ENCODE measurements around the gene TEP1.
"Not testable (repeated sequence)": the region's sequence is repeated elsewhere in the genome, so short reads cannot be mapped to it uniquely, and the experiment has no call there.

Gene TEP1

DNA sequence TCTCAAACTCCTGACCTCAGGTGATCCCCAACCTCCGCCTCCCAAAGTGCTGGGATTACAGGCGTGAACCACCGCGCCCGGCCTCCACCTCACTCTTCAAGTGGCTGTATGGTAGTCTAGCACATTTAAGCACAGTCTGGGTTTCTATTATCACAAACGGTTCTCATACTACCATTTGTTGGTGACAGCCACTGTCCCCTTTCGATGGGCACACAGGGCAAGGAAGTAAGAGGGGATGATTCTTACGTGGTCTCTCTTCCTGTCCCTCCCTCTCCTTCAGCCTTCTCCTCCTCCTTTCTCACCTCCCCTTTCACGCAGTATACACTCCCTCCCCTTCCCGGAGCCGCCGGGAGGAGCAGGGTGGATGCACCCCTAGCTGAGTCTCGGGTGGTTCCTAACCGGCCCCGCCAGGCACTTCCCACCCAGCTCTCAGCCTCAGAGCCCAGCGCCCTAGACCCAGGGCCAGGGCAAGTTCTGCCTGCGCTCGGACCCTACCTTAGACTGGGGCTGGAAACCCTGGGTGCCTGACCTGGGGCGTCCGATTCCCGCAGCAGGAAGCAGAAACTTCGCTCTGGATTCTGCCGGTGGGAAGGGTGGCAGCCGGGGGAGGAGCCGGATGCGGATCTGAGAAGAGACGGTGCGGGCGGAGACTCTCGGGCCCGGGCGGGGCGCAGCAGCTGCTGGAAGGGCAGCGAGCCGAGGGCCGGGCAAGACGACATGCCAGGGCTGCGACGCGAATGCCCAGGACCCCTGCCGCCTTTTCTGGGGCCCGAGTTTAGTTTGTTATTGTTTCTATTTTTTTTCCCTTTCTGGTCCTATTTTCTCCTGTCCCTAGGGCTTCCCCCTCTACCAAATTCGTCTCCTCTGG lies at the start of gene TEP1:
TSS of gene TEP1 (minus strand) at position 626 of the 868 bp plus-strand sequence. CDS start 5,062 bp downstream, outside the sequence.
- DNase-seq = peak; percentile 89

DNA sequence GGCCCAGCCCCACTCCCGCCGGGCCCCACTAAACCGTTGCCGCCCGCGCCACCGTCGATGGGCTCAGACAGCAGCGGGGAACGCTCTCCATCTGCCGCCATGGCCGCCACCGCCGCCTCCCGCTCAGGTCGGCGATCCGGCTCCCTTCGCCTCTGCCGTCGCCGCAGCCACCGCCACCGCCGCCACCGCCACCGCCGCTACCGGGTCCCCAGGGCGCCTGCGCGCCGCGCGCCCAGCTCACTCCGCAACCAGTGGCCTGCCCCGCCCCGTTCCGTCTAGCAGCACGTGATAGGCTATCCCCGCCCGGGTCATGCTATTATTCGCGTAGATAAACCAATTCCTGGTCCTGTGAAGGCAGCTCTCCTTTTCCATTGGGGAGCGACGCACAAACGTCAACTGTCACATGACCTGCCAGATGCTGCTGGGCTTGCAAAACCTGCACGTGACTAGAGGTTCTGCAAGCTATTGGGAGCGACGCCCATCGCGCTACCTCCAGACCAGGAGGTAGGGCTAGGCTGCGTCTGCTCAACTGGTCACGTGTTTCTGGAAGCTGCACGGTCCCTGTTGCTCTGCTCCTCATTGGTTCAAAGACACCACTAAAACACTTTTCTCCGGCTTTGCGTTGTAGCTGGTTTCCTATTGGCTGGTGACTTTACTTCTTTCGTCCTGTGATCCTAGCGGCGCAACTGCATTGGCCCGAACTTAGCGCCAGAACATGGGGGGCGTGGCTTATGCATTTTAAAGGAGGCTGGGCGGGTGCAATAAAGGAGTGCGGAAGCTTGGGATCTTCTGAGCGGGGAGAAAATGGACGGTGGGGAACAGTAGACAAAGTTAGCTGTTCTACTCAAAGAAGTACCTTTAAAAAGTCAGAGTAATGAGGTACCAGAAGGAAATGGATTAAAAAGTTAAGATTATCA lies 48.2 kb upstream of the TEP1 start, which contains the start of gene PIP4P1:
TSS of gene PIP4P1 (minus strand) at position 210 of the 917 bp plus-strand sequence. CDS start at position 101, 109 bp downstream.
- DNase-seq = peak; percentile 99

DNA sequence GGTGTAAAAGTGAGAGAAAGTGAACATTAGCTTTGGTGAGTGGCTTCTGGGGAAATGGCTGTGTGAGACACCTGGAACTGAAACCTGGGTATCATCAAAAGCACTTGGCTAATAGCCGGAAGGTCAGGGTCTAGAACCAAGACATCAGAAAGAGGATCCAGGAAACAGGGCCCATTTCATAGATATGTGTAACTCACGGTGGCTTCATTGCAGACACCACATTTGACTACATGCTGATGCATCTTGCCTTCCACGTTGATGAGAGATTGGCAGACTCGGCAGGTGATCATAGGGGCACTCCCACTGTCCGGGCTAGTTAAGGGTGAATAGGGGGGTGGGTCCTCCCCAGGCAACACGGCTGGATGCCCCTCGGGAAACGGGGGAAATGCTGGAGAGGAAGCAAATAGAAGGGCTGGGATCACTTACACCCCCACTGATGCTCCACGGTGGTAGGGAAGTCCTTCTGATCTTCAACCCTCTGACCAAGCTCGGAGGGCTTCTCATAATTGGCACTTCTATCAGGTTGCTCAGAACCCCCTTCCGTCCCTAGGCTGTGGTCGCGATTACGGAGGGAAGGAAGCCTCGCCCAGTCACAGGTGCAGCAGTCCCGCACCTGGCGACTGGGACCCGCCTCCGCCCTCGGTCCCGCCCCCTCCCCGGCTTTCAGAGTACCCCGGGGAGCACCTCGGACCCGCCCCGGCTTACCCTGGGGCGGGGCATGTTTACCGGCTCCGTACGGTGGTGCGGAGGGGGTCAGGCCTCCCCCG lies 47.3 kb upstream of the TEP1 start:
- peak; percentile 61 for DNase-seq

DNA sequence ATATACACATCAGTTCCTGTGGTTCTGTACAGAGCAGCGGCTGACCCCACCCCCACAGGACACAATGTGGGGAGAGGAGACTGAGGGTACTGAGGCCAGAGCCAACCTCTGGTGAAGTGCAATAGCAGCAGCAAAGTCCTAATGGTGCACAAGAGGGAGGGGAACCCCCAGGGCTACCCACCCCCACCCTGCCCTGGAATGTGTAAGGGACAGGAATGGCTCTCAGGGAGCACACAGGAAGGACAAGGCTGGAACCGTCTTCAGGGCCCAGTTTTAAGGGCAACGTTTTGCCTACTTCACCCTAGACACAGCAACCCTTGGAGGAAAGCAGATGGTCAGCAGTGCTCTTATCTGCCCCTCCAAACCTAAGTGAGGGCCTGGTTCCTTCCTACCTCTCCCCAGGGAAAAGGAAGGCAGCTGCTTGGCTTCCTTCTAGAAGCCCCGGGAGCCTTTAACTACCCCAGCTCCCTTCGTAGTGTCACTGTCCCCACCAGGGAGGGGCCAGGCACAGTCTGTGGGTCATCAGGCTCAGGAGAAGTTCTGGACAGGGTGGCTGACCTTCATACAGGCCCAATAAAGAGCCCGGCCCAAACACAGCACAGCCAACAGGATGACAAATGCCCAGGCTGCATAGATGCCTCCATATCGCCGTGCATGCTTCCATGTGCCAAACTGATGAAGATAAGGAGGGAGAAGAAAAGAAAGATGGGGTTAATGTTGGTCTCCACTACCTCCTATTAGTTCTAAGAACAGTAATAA lies 44.9 kb upstream of the TEP1 start:
- no peak for DNase-seq

DNA sequence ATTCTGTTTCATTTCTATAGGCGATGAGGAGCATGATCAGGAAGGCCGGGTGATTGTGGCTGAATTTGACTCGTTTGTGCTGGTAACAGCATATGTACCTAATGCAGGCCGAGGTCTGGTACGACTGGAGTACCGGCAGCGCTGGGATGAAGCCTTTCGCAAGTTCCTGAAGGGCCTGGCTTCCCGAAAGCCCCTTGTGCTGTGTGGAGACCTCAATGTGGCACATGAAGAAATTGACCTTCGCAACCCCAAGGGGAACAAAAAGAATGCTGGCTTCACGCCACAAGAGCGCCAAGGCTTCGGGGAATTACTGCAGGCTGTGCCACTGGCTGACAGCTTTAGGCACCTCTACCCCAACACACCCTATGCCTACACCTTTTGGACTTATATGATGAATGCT lies 43.7 kb upstream of the TEP1 start:
- DNase-seq = no peak

DNA sequence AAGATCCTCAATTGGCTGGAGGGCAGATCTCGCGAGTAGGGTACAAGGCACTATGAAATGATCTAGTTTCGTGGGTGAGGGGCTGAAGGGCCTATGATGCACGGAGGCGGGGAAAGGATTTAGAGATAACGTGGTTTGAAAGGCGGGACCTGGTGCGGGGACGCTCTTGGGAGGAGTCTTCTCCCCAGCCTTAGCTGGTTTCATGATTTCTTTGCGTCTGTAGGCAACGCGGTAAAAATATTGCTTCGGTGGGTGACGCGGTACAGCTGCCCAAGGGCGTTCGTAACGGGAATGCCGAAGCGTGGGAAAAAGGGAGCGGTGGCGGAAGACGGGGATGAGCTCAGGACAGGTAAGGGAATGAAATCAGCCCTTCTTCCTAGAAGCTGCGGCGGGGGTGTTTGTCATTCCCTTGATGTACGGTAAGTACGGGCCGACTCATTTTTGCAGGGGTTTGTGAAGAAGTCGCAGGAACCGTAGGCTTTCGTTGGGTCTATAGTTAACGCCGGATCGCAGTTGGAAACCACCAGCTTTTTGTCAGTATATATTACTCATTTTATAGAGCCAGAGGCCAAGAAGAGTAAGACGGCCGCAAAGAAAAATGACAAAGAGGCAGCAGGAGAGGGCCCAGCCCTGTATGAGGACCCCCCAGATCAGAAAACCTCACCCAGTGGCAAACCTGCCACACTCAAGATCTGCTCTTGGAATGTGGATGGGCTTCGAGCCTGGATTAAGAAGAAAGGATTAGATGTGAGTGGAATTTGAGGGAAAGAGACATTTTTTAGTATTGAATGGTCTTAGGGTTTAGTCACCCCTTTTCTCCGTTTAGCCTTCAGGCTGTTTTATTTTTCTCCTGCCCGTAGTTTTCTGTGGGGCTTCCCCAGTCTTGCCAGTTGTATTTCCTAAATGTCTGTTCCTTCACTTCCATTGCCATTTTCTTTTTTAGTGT lies 42.3 kb upstream of the TEP1 start:
- DNase-seq = no peak

DNA sequence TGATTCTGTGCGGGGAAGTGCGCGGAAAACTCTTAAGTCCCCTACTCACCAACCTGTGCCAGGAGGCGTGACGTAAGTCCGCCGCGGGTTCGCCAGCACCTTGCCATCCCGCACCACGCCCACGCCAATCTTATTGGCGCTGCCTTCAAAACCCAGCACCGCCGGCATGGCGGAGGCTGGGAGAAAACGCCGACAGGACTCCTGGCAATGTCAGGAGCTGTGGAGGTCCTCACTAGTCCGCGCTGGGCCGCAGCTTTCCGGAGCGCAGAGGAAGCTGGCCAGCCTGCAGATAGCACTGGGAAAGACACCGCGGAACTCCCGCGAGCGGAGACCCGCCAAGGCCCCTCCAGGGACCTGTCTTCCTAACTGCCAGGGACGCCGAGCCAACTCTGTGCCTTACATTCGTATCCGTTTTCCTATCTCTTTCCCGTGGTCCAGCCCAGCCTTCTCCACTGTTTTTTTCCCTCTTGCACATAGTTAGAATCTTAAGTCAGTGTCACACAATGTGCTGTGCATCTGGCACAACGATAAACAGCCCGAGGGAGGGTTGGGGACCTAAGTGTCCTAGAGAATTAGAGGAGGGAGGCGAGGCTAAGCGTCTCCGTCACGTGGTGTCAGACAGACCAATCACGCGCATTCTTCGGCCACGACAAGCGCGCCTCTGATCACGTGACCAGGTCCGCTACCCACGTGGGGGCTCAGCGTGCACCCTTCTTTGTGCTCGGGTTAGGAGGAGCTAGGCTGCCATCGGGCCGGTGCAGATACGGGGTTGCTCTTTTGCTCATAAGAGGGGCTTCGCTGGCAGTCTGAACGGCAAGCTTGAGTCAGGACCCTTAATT lies 41.4 kb upstream of the TEP1 start, which contains the start of the genes APEX1 and OSGEP:
TSS of gene APEX1 (plus strand) at position 711 of the 839 bp plus-strand sequence. CDS start 420 bp downstream, outside the sequence.
TSS of gene OSGEP (minus strand) at position 297 of the 839 bp plus-strand sequence. CDS start at position 168, 129 bp downstream.
- DNase-seq = peak; percentile 99

DNA sequence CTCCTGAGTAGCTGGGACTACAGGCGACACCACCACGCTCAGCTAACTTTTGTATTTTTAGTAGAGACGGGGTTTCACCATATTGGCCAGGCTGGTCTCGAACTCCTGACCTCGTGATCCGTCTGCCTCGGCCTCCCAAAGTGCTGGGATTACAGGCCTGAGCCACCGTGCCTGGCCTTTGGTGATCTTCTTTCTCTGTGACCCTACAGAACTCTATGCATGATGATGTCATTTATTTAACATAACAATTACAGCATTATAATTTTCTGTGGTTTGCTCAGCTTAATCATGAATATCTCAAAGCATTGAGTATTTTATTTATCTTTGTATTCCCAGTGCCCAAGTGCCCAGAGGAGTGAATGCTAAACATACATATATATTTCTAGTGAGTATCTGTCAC lies 39.5 kb upstream of the TEP1 start:
- DNase-seq = not testable (repeated sequence)

DNA sequence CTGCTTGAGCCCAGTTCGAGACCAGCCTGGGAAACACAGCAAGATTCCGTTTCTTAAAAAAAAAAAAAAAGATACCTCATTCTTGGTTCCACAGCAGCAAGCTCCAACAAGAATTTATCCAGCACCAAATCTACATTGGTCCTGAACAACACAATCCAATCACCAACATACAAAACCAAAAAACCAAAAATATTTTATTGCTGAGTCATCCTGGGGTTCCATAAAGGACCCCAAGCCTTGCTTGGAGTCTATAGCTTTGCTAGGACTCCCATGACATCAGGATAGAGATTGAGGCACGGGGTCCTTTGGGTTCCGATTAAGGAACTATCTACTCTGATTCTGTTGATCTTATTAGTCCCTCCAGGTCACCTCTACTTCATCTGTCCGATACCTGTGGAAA lies 33.6 kb upstream of the TEP1 start:
- no peak for DNase-seq

DNA sequence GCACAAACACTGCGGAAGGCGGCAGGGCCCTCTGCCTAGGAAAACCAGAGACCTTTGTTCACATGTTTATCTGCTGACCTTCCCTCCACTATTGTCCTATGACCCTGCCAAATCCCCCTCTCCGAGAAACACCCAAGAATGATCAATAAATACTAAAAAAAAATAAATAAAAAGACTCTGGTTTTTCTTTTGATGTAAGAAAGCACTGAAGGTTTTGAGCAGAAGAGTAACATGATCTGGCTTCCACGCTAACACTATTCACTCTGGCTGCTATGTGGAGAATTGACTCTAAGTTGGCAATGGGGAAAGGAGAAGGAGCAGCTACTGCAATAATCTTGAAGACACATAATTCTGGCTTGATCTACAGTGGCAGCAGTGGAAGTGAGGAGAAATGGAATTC lies 30.3 kb upstream of the TEP1 start:
- DNase-seq = not testable (repeated sequence)

DNA sequence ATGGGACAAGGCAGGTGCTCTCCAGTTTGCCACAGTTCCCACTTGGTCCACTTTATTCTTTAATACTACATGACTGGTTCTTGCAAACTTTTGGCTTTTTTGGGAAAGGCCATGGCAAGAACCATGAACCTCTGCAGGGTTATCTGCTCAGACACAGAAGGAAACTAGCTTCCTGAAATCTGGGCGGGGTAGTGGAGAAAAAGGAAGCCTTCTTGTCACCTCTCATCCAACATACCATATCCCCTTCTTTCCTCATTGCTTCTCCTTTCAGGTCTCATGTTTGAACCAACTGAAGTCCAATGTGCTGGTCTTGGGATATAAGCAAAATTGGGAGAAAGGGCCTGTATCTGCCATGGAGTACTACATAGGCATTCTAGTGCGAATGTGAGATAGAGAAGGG lies 28.2 kb upstream of the TEP1 start:
- DNase-seq = no peak

DNA sequence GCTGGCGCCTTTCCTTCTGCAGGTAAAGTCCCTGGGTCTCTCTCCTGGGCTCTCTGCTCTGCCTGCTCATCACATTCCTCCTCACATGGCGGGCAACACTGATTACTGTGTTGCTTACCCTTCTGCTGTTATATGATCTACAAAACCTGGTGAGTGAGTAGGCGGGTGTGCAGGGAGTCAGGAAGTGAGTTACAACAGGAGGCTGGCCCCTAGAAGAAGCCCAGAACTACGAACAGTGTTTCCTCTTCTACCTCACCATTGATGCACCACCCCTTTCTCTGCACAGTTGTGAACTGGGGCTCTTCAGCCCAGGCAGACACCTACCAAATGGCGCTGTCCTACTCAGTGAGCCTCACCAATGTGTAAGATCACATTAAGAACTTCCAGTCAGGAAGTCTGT lies 27.6 kb upstream of the TEP1 start:
- DNase-seq = peak; percentile 32

DNA sequence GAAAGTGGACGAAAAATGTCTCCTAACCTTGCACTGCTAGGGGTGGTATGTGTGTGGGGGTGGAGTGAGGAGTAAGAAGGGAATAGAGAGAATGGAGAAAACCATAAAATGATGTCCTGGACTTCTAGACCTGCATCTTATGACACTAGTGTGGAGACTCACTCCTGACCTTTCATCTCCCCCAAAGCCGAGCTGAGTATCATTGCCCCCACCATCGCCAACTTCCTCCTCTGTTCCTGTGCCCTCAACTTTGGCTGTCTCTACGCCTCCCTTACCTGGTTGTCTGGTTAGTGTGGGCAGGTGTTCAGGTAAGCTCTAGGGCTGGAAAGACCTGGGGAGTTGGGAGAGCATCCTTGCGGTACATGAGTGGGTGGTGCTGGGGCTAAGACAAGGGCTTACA lies 27.2 kb upstream of the TEP1 start:
- DNase-seq = no peak

DNA sequence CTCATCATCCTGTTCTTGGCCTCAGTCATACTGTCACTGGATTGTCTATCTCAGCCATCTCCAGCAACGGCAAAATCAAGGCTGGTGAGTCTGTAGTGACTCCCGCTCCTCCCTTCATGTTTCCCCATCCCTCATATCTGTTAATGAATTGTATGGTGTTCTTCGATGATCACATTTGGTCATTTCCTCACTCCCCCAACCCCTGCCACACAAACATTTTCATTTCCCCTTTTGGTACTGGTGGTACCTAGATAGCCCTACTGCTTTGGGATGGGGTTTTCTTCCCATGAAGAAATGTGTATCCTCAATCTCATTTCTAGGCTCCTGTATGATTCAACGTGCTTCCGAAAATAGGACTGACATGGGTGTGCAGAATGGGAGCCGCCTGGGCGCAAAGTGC lies 25.4 kb upstream of the TEP1 start:
- no peak for DNase-seq

DNA sequence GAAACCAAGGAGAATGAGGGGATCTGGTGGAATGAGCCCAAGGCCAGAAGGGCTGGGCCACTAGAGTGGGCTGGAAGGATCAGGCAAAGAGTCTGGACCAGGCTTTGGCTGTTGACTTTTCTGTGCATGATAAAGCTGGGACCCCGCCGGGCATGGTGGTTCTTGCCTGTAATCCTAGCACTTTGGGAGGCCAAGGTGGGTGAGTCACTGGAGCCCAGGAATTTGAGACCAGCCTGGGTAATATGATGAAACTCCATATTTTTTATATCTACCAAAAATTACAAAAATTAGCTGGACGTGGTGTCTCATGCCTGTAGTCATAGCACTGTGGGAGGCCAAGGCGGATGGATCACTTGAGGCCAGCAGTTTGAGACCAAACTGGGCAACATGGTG lies 23.1 kb upstream of the TEP1 start:
- DNase-seq = no peak

DNA sequence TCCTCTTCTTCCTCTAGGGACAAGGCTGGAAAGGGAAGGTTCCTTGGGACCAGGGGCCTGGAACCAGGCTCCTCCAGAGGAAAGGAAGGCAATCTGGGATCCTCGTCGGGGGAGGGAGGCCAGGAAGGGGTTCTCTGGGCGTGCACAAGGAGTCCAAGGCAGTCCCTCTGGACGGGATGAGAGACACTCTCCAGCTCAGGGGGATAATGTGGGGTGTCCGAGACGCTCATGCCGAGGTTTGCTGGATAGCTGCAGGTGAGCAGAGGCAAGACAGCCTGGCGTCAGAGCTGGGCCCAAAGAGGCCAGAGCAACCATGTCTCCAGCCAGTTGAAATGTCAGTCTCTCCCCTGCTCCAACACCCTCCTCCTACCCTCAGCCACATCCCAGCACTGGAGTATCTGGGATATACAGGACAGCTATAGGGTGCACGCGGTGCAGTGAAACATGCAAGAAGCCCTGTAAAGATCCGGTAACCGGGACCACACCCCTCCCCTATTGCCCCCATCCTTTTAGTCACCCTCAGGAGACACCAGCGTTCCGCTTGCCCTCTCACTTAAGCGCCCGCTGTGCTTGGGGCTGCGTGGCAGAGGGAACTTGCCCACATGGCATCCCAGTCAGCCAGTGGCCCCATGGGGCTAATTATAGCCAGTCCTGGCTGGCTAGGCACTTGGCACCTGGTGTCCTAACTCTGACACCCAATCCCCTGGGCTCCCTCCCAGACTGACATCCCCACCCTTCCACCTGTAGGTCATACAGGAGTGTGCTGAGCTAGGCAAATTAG lies 22.5 kb upstream of the TEP1 start, which contains the start of gene KLHL33:
TSS of gene KLHL33 (minus strand) at position 585 of the 781 bp plus-strand sequence. CDS start at position 230, 355 bp downstream.
- DNase-seq = no peak

DNA sequence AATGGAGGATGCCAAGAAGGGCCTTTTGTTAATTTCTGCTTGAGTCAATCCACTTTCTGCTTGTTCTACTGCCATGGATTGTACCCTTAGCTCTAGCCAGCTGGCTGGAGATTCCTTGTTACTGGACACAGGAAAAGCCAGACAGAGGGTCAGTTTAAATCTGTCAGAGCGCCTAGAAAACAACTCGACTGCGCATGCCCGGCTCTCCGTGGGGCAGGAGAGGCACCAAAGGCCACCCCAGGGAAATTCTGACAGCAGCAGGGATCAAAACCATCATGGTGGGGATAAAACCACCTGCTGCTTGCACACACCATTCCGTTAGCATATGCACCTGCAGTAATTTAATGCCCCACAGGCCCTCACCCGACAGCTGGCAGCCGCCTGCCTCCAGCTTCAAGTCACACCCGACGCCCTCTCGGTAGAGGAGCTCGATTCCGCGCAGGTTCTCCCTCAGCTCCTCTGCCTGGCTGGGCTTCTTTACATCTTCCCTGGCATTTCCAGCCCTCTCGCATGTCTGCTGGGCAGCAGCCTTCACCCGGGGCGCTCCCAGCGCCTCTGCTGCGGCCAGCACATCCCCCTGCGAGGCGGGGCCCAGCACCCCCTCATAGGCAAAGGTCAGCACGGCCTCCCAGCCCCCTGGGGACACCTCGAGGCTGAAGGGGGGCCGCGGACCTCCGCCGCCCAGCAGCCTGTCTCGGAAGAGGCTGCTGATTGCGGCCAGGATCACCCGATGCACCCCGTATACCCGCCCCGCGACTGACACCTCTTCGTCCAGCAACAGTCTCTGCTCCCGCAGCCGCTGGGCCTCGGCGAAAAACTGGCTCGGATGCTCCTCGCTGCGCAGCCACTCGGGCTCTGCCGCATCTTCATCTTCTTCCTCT lies 21.6 kb upstream of the TEP1 start:
- no peak for DNase-seq
